HepG2 (cell line): ENCODE results near the gene SGCE. TPM values are rescaled to one million over a fixed set of nuclear protein-coding genes. Genes with fewer than 3 reads are reported as not detected.

Source experiments
- FOXA3 ChIP-seq: IDR thresholded peaks from 2 replicates; pipeline ENCODE4 v1.6.1; 2016; ENCODE audit warnings: missing genetic modification reagents, missing compliant biosample characterization
- HDAC1 ChIP-seq: sonication (generic); formaldehyde crosslinking; IDR thresholded peaks from 2 replicates; pipeline ENCODE4 v1.5.1; 2020; ENCODE audit warnings: mild to moderate bottlenecking, missing genetic modification reagents
- NCOA2 ChIP-seq: sonication (generic); formaldehyde crosslinking; IDR thresholded peaks from 2 replicates; pipeline ENCODE4 v1.8.0; 2022; ENCODE audit warnings: inconsistent platforms
- ZBTB1 ChIP-seq: sonication (generic); formaldehyde crosslinking; IDR thresholded peaks from 2 replicates; pipeline ENCODE4 v1.4.0; 2020; ENCODE audit warnings: missing genetic modification reagents, borderline replicate concordance
- ZFP62 ChIP-seq: sonication (generic); formaldehyde crosslinking; IDR thresholded peaks from 2 replicates; pipeline ENCODE4 v1.4.0; 2020; ENCODE audit warnings: missing genetic modification reagents
- ZNF747 ChIP-seq: sonication (generic); formaldehyde crosslinking; IDR thresholded peaks from 2 replicates; pipeline ENCODE4 v1.8.1; 2023; ENCODE audit warnings: missing genetic modification reagents, mild to moderate bottlenecking, borderline replicate concordance
- polyA plus RNA-seq, 8 experiments: library from polyadenylated mRNA; depleted of rRNA in 3 of 8; stranded (reverse) in 7 of 8; unstranded in 1 of 8; fragments of >200 nt; fragmentation: Illumina TruSeq in 4 of 8; extraction: Trizol in 4 of 8; gene quantifications; 2 replicates each; pipeline versions ENCODE4 v1.2.1 to v1.2.3, GENCODE V29; 2011 to 2016; ENCODE audit warnings: low read depth in 4 of 8, missing spikeins in 1 of 8, mixed read lengths in 1 of 8; ENCODE audit not compliant: insufficient read depth in 1 of 8
- total RNA-seq, 5 experiments: library from RNA; depleted of rRNA; stranded (reverse); fragments of >200 nt; fragmentation: Illumina TruSeq; extraction: Trizol; gene quantifications; 2 replicates each; pipeline ENCODE4 v1.2.3, GENCODE V29; 2016; ENCODE audit warnings: low read depth in 1 of 5
- TF ChIP-seq, protein P1 (sequence below): IDR thresholded peaks from 2 replicates; pipeline ENCODE4 v1.6.1; 2016; ENCODE audit warnings: missing genetic modification reagents, missing compliant biosample characterization
- TF ChIP-seq, protein P2 (sequence below): sonication (generic); formaldehyde crosslinking; IDR thresholded peaks from 2 replicates; pipeline ENCODE4 v1.4.0; 2020; ENCODE audit warnings: mild to moderate bottlenecking, missing genetic modification reagents
- TF ChIP-seq, protein P3 (sequence below): sonication (generic); formaldehyde crosslinking; IDR thresholded peaks from 2 replicates; pipeline ENCODE4 v1.5.0; 2020; ENCODE audit warnings: mild to moderate bottlenecking, missing genetic modification reagents, moderate library complexity
- TF ChIP-seq, protein P4 (sequence below): sonication (generic); formaldehyde crosslinking; IDR thresholded peaks from 2 replicates; pipeline ENCODE4 v1.5.0; 2020; ENCODE audit warnings: missing genetic modification reagents, mild to moderate bottlenecking, borderline replicate concordance
- TF ChIP-seq, protein P5 (sequence below): sonication (generic); formaldehyde crosslinking; IDR thresholded peaks from 2 replicates; pipeline ENCODE4 v1.4.0; 2020; ENCODE audit warnings: low read depth, mild to moderate bottlenecking, missing genetic modification reagents
- TF ChIP-seq, protein P6 (sequence below): IDR thresholded peaks from 2 replicates; pipeline ENCODE4 v1.6.1; 2016; ENCODE audit warnings: low read depth, borderline replicate concordance
- TF ChIP-seq, protein P7 (sequence below): IDR thresholded peaks from 2 replicates; pipeline ENCODE4 v1.6.1; 2016; ENCODE audit warnings: missing compliant biosample characterization, missing genetic modification reagents, borderline replicate concordance
- TF ChIP-seq, protein P8 (sequence below): sonication (generic); formaldehyde crosslinking; IDR thresholded peaks from 2 replicates; pipeline ENCODE4 v1.8.0; 2022; ENCODE audit warnings: missing genetic modification reagents, low read depth, mild to moderate bottlenecking, borderline replicate concordance
- TF ChIP-seq, protein P9 (sequence below): sonication (generic); formaldehyde crosslinking; IDR thresholded peaks from 2 replicates; pipeline ENCODE4 v1.4.0; 2020; ENCODE audit warnings: mild to moderate bottlenecking, missing genetic modification reagents

SGCE gene
- total and polyA plus RNA-seq, 2 of the 13 experiments (the other 11 are each of a cell fraction or from before 2014, with no cell fraction given), result 52.3 to 71.1 TPM

DNA sequence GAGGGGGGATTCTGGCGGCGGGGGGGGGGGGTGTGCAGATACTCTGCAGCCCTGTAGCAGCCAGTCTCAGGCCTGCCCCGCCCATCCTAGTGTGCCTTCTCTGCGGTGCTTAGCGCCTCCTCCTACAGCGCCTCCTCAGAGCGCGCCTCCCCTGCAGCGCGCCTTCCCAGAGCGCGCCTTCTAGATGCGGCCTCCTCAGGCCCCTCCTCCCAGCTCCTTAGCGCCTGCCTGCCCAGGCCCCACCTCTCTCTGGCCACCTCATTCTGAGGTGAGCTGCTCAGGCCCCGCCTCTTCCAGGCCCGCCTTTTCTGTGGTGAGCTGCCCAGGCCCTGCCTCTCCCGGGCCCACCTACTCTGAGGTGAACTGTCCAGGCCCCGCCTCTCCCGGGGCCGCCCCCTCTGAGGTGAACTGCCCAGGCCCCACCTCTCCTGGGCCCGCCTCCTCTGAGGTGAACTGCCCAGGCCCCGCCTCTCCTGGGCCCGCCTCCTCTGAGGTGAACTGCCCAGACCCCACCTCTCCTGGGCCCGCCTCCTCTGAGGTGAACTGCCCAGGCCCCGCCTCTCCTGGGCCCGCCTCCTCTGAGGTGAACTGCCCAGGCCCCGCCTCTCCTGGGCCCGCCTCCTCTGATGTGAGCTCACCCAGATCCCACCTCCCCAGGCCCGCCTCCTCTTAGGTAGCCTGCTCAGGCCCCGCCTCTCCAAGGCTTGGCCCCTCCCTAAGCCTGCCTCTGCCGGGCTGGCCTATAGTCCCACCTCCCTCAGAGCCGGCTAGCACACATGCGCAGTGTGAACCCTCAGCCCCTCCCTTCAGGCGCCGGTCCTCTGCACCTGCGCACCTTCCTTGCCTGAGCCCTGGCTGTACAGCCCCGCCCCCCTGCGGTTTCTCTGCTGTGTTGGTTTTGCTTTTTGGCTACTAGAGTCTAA, 2.1 kb upstream of the SGCE start (continued):
- TF ChIP-seq, protein P1, sequence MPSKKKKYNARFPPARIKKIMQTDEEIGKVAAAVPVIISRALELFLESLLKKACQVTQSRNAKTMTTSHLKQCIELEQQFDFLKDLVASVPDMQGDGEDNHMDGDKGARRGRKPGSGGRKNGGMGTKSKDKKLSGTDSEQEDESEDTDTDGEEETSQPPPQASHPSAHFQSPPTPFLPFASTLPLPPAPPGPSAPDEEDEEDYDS (CRISPR knock-in tag), result peak; percentile 28; the same call in 1 of the 2 replicates
- TF ChIP-seq, protein P2, sequence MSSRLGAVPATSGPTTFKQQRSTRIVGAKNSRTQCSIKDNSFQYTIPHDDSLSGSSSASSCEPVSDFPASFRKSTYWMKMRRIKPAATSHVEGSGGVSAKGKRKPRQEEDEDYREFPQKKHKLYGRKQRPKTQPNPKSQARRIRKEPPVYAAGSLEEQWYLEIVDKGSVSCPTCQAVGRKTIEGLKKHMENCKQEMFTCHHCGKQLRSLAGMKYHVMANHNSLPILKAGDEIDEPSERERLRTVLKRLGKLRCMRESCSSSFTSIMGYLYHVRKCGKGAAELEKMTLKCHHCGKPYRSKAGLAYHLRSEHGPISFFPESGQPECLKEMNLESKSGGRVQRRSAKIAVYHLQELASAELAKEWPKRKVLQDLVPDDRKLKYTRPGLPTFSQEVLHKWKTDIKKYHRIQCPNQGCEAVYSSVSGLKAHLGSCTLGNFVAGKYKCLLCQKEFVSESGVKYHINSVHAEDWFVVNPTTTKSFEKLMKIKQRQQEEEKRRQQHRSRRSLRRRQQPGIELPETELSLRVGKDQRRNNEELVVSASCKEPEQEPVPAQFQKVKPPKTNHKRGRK (CRISPR knock-in tag), result no peak
- TF ChIP-seq, protein P3, sequence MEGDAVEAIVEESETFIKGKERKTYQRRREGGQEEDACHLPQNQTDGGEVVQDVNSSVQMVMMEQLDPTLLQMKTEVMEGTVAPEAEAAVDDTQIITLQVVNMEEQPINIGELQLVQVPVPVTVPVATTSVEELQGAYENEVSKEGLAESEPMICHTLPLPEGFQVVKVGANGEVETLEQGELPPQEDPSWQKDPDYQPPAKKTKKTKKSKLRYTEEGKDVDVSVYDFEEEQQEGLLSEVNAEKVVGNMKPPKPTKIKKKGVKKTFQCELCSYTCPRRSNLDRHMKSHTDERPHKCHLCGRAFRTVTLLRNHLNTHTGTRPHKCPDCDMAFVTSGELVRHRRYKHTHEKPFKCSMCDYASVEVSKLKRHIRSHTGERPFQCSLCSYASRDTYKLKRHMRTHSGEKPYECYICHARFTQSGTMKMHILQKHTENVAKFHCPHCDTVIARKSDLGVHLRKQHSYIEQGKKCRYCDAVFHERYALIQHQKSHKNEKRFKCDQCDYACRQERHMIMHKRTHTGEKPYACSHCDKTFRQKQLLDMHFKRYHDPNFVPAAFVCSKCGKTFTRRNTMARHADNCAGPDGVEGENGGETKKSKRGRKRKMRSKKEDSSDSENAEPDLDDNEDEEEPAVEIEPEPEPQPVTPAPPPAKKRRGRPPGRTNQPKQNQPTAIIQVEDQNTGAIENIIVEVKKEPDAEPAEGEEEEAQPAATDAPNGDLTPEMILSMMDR, result peak; percentile 32
- TF ChIP-seq, protein P4, sequence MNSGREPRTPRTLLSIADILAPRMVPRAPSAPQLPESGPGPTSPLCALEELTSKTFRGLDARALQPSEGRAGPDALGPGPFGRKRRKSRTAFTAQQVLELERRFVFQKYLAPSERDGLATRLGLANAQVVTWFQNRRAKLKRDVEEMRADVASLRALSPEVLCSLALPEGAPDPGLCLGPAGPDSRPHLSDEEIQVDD (CRISPR knock-in tag), result no peak
- no peak for TF ChIP-seq ZBTB1
- TF ChIP-seq, protein P5, sequence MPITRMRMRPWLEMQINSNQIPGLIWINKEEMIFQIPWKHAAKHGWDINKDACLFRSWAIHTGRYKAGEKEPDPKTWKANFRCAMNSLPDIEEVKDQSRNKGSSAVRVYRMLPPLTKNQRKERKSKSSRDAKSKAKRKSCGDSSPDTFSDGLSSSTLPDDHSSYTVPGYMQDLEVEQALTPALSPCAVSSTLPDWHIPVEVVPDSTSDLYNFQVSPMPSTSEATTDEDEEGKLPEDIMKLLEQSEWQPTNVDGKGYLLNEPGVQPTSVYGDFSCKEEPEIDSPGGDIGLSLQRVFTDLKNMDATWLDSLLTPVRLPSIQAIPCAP (CRISPR knock-in tag), result no peak
- TF ChIP-seq FOXA3, result 0 out of 2 replicates have a peak, but pooled peaks have one; percentile 13
- no peak; the same call in 1 of the 2 replicates for TF ChIP-seq HDAC1
- TF ChIP-seq NCOA2 (CRISPR knock-in tag), result peak; percentile 15; the same call in 1 of the 2 replicates
- TF ChIP-seq, protein P6, sequence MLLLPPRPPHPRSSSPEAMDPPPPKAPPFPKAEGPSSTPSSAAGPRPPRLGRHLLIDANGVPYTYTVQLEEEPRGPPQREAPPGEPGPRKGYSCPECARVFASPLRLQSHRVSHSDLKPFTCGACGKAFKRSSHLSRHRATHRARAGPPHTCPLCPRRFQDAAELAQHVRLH (CRISPR knock-in tag), result no peak
- TF ChIP-seq, protein P7, sequence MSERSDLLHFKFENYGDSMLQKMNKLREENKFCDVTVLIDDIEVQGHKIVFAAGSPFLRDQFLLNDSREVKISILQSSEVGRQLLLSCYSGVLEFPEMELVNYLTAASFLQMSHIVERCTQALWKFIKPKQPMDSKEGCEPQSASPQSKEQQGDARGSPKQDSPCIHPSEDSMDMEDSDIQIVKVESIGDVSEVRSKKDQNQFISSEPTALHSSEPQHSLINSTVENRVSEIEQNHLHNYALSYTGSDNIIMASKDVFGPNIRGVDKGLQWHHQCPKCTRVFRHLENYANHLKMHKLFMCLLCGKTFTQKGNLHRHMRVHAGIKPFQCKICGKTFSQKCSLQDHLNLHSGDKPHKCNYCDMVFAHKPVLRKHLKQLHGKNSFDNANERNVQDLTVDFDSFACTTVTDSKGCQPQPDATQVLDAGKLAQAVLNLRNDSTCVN, result no peak
- TF ChIP-seq ZNF747 (CRISPR knock-in tag), result no peak
- TF ChIP-seq, protein P8, sequence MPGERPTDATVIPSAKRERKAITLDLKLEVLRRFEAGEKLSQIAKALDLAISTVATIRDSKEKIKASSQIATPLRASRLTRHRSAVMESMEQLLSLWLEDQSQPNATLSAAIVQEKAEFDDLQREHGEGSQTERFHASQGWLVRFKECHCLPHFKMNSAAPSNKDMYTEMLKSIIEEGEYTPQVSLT, result no peak
- TF ChIP-seq, protein P9, sequence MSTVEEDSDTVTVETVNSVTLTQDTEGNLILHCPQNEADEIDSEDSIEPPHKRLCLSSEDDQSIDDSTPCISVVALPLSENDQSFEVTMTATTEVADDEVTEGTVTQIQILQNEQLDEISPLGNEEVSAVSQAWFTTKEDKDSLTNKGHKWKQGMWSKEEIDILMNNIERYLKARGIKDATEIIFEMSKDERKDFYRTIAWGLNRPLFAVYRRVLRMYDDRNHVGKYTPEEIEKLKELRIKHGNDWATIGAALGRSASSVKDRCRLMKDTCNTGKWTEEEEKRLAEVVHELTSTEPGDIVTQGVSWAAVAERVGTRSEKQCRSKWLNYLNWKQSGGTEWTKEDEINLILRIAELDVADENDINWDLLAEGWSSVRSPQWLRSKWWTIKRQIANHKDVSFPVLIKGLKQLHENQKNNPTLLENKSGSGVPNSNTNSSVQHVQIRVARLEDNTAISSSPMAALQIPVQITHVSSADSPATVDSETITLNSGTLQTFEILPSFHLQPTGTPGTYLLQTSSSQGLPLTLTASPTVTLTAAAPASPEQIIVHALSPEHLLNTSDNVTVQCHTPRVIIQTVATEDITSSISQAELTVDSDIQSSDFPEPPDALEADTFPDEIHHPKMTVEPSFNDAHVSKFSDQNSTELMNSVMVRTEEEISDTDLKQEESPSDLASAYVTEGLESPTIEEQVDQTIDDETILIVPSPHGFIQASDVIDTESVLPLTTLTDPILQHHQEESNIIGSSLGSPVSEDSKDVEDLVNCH (CRISPR knock-in tag), result no peak
- TF ChIP-seq ZFP62 (CRISPR knock-in tag), result no peak
